MM.1S (cell line): Measurements from ENCODE around the gene RPAIN.
A peak's percentile ranks its signal among the peaks of the same experiment; 100 is the strongest.

Source experiments
- DNase-seq: peaks from one replicate; pipeline ENCODE4 v3.0.0-alpha.2; 2015
- H2AFZ ChIP-seq: fragments of 300-600 bp; sonication (generic); 2 replicates; pipeline ENCODE4 v1.6.0; 2016; ENCODE audit warnings: antibody characterized with exemption, low read length
- H3F3A ChIP-seq: fragments of 300-600 bp; sonication (generic); 2 replicates; pipeline ENCODE4 v1.6.1; 2016; ENCODE audit warnings: mild to moderate bottlenecking, antibody characterized with exemption, low read length, moderate library complexity, mixed read lengths; ENCODE audit not compliant: insufficient read depth
- H3K27ac ChIP-seq: fragments of 300-600 bp; sonication (generic); 2 replicates; pipeline ENCODE4 v1.5.1; 2016; ENCODE audit warnings: mild to moderate bottlenecking, low read length
- H3K27me3 ChIP-seq: fragments of 300-600 bp; sonication (generic); replicated peaks from 2 replicates; pipeline ENCODE4 v1.6.0; 2016; ENCODE audit warnings: low read length; ENCODE audit not compliant: insufficient read depth
- H3K36me3 ChIP-seq: fragments of 300-600 bp; sonication (generic); replicated peaks from 2 replicates; pipeline ENCODE4 v1.6.1; 2016; ENCODE audit warnings: mild to moderate bottlenecking, low read length, mixed read lengths; ENCODE audit not compliant: insufficient read depth
- H3K4me1 ChIP-seq: fragments of 300-600 bp; sonication (generic); 2 replicates; pipeline ENCODE4 v1.6.1; 2016; ENCODE audit warnings: low read length, mixed read lengths
- H3K4me2 ChIP-seq: fragments of 300-600 bp; sonication (generic); 2 replicates; pipeline ENCODE4 v1.6.0; 2016; ENCODE audit warnings: low read depth, low read length
- H3K4me3 ChIP-seq: fragments of 300-600 bp; sonication (generic); 2 replicates; pipeline ENCODE4 v1.5.1; 2016; ENCODE audit warnings: low read length, mixed read lengths
- H3K79me2 ChIP-seq: fragments of 300-600 bp; sonication (generic); 2 replicates; pipeline ENCODE4 v1.6.1; 2016; ENCODE audit warnings: mixed run types, low read length, mixed read lengths
- H3K9ac ChIP-seq: fragments of 300-600 bp; sonication (generic); 2 replicates; pipeline ENCODE4 v1.6.1; 2016; ENCODE audit warnings: low read length, mixed read lengths
- H3K9me2 ChIP-seq: fragments of 300-600 bp; sonication (generic); replicated peaks from 2 replicates; pipeline ENCODE4 v1.6.1; 2016; ENCODE audit warnings: mild to moderate bottlenecking, low read length, mixed read lengths; ENCODE audit not compliant: insufficient read depth
- H3K9me3 ChIP-seq: fragments of 300-600 bp; sonication (generic); replicated peaks from 2 replicates; pipeline ENCODE4 v1.6.1; 2016; ENCODE audit warnings: mild to moderate bottlenecking, low read length, mixed read lengths; ENCODE audit not compliant: insufficient read depth
- H4K20me1 ChIP-seq: fragments of 300-600 bp; sonication (generic); 2 replicates; pipeline ENCODE4 v1.6.1; 2016; ENCODE audit warnings: mild to moderate bottlenecking, low read length, moderate library complexity, mixed read lengths; ENCODE audit not compliant: insufficient read depth
- EZH2 ChIP-seq: fragments of 300-600 bp; sonication (generic); optimal IDR thresholded peaks from 2 replicates; pipeline ENCODE3; 2017; ENCODE audit warnings: low read depth, mild to moderate bottlenecking, antibody characterized with exemption, low read length, mixed read lengths
- EZH2phosphoT487 ChIP-seq: fragments of 300-600 bp; sonication (generic); IDR thresholded peaks from 2 replicates; pipeline ENCODE4 v1.6.1; 2018; ENCODE audit warnings: antibody characterized with exemption, low read length
- TF ChIP-seq, protein P1 (sequence below): fragments of 300-600 bp; sonication (generic); IDR thresholded peaks from 2 replicates; pipeline ENCODE4 v1.5.1; 2016; ENCODE audit warnings: antibody characterized with exemption, low read length, mixed read lengths

RPAIN gene

DNA sequence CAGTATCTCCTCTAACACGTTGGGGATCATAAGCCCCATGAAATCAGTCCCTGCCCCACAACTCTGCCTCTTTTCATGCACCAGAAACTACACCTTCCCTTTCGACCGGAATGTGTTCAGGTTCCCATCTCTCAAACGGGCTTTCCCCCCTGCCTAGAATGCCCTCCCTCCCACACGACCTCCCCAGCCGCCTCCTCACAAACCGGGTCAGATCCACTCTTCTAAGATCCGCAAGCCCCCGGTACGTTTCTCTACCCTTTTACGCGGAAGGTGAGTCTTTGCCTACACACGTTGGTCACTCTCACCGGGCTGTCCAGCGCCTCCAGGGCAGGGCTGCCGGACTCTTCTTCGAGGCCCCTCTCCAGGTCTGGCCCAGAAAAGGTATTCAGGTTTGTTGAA, 48.1 kb downstream of the RPAIN start:
- H3K4me3 ChIP-seq, result peak overlapping the region; percentile 91

DNA sequence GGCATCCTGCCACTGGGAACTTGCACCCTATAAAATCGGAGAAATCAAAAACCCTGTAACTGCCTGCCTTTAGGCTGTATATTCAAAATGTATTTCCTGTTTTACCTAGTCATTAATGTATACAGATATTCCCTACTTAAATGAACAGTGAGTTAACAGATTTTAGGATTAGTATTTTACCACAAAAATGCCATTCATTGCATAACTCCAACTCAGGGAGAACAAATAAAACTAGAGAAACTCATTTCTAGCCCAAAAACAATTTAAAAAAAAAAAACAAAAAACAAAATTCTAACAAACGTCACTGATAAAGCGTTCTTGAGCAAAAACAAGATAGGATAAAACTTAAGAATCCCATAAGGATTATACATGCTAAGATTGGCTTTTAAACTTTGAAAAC, 52.5 kb downstream of the RPAIN start:
- Histone ChIP-seq H3K9me3 (no peaks in the 10 kb centered on the region), H3K36me3 (peaks cover 3% of the 10 kb centered on the region; the same call in 1 of the 2 replicates), H3F3A (peaks cover 7% of the 10 kb centered on the region; the same call in 1 of the 2 replicates), H3K27ac (no peak overlapping the region), H3K4me2 (no peak overlapping the region), H3K9me2 (no peaks in the 10 kb centered on the region), H2AFZ (no peak overlapping the region), H3K4me1 (no peaks in the 10 kb centered on the region), H3K4me3 (no peak overlapping the region), H4K20me1 (no peaks in the 10 kb centered on the region), H3K79me2 (peaks cover 20% of the 10 kb centered on the region), H3K27me3 (no peaks in the 10 kb centered on the region), H3K9ac (no peak overlapping the region)
- DNase-seq, result no peak
- TF ChIP-seq EZH2, result no peak
- TF ChIP-seq, protein P1, sequence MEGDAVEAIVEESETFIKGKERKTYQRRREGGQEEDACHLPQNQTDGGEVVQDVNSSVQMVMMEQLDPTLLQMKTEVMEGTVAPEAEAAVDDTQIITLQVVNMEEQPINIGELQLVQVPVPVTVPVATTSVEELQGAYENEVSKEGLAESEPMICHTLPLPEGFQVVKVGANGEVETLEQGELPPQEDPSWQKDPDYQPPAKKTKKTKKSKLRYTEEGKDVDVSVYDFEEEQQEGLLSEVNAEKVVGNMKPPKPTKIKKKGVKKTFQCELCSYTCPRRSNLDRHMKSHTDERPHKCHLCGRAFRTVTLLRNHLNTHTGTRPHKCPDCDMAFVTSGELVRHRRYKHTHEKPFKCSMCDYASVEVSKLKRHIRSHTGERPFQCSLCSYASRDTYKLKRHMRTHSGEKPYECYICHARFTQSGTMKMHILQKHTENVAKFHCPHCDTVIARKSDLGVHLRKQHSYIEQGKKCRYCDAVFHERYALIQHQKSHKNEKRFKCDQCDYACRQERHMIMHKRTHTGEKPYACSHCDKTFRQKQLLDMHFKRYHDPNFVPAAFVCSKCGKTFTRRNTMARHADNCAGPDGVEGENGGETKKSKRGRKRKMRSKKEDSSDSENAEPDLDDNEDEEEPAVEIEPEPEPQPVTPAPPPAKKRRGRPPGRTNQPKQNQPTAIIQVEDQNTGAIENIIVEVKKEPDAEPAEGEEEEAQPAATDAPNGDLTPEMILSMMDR, result no peak
- TF ChIP-seq EZH2phosphoT487, result no peak

More for the DNA sequence above, 48.1 kb downstream of the RPAIN start:
- H3K36me3 ChIP-seq, result no peaks in the 10 kb centered on the region
- H3K27me3 ChIP-seq, result no peaks in the 10 kb centered on the region
- H3K9ac ChIP-seq, result peak overlapping the region; percentile 84
- no peaks in the 10 kb centered on the region; the same call in 1 of the 2 replicates for H4K20me1 ChIP-seq
- peak; percentile 10 for DNase-seq
- H3K4me2 ChIP-seq, result peak overlapping the region; percentile 82
- peaks cover 7% of the 10 kb centered on the region; the same call in 1 of the 2 replicates for H3F3A ChIP-seq
- H3K9me3 ChIP-seq, result no peaks in the 10 kb centered on the region
- H3K9me2 ChIP-seq, result no peaks in the 10 kb centered on the region
- peaks cover 8% of the 10 kb centered on the region; the same call in 1 of the 2 replicates for H3K4me1 ChIP-seq
- peaks cover 57% of the 10 kb centered on the region for H3K79me2 ChIP-seq
- H2AFZ ChIP-seq, result peak overlapping the region; percentile 79
- TF ChIP-seq EZH2phosphoT487, result no peak
- TF ChIP-seq EZH2, result no peak
- TF ChIP-seq, protein P1, result no peak
- peak overlapping the region; percentile 43; the same call in 1 of the 2 replicates for H3K27ac ChIP-seq

DNA sequence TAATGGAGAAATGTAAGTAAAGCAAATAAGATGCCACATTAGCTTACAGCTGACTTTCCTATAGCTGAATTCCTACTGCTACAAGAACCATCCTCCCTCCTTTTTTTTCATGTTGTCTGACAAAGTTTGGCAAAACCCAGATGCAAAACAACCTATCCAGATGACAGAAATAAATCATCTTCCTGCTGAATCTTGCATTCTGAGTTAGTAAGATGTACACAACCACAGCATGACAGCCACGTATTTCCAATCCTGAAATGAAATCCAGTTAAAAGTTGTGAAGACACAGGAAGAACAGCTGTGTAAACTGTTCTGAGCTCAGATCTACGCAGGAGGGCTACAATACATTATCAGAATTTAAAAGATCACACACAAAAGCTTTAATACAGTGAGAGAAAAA, 53.9 kb downstream of the RPAIN start:
- no peaks in the 10 kb centered on the region for H3K4me1 ChIP-seq
- no peak overlapping the region for H3K9ac ChIP-seq
- DNase-seq, result no peak
- H4K20me1 ChIP-seq, result no peaks in the 10 kb centered on the region
- H3K4me2 ChIP-seq, result no peak overlapping the region
- no peak overlapping the region for H3K4me3 ChIP-seq
- H3K36me3 ChIP-seq, result peaks cover 3% of the 10 kb centered on the region; the same call in 1 of the 2 replicates
- H3K9me2 ChIP-seq, result no peaks in the 10 kb centered on the region
- no peaks in the 10 kb centered on the region for H3K9me3 ChIP-seq
- H2AFZ ChIP-seq, result no peak overlapping the region
- no peaks in the 10 kb centered on the region for H3K27me3 ChIP-seq
- H3F3A ChIP-seq, result peaks cover 7% of the 10 kb centered on the region; the same call in 1 of the 2 replicates
- TF ChIP-seq, protein P1, result no peak
- 0 out of 2 replicates have a peak, but pooled peaks cover 9% of the 10 kb centered on the region for H3K79me2 ChIP-seq
- H3K27ac ChIP-seq, result no peak overlapping the region
